ENCODE data around the gene C2orf42. TPM values are rescaled to one million over a fixed set of nuclear protein-coding genes. Genes with fewer than 3 reads are reported as not detected.
"Not testable (repeated sequence)": the region's sequence is repeated elsewhere in the genome, so short reads cannot be mapped to it uniquely, and the experiment has no call there.

C2orf42 gene
- total RNA-seq, 4 donors from 2014 or later: 6.3 to 10.1 (median 7.3) TPM

GRCh38 chr2:70141902-70142589, 48.8 kb downstream of the C2orf42 start:
- peak; percentile 67 to 89 for DNase-seq
- peak; percentile 63 for ATAC-seq
- Histone ChIP-seq H3K4me1 (peaks cover 19 to 20% of the 10 kb centered on the region in 2 donors), H3K9me3 (no peaks in the 10 kb centered on the region), H3K36me3 (no peaks in the 10 kb centered on the region), H3K27me3 (no peaks in the 10 kb centered on the region), H3K27ac (peak overlapping the region; percentile 95 to 100 (median 98)), H3K4me3 (peak overlapping the region; percentile 54 to 75 (median 64))
- intact Hi-C loops (cut with DNase I; ENCODE audit: low total_unique reads): loop anchor here (1.0 to 5.0 kb wide), 8 partner anchors 18 to 250 kb away; partner anchors contain the start of genes C2orf42, PCBP1, SNRNP27 and SNRPG
- TF ChIP-seq POLR2A (IDR thresholded peaks at IDR 0.05): peak; percentile 96
- TF ChIP-seq CTCF (IDR thresholded peaks at IDR 0.05 in 4 of 5, conservative IDR thresholded peaks at IDR 0.05 in 1 of 5): no peak
- in situ Hi-C loops (cut with MboI; ENCODE audit: low sequenced_read_pairs in 4 of 4): loop anchor here in 1 of 4 donors (5.0 kb wide), 1 partner anchor 230 kb away; no protein-coding TSS in a partner anchor

- Histone ChIP-seq H3K9me3 (no peaks in the 10 kb centered on the region), H3K4me1 (peaks cover 19 to 20% of the 10 kb centered on the region in 2 donors), H3K36me3 (no peaks in the 10 kb centered on the region), H3K27me3 (no peaks in the 10 kb centered on the region), H3K27ac (peak overlapping the region; percentile 95 to 100 (median 98)), H3K4me3 (peak overlapping the region; percentile 54 to 75 (median 64))
- ATAC-seq (peak; percentile 38 to 59), DNase-seq (peak; percentile 68 to 74)
- in situ Hi-C loops (cut with MboI; ENCODE audit: low sequenced_read_pairs in 4 of 4): loop anchor here in 1 of 4 donors (5.0 kb wide), 1 partner anchor 229 kb away; no protein-coding TSS in a partner anchor
- peak in 1 of 2 donors; percentile 42 for TF ChIP-seq POLR2A (IDR thresholded peaks at IDR 0.05)
- peak in 3 of 5 experiments; percentile 41 to 59 (median 58) for TF ChIP-seq CTCF (IDR thresholded peaks at IDR 0.05 in 4 of 5, conservative IDR thresholded peaks at IDR 0.05 in 1 of 5)
- intact Hi-C loops (cut with DNase I; ENCODE audit: low total_unique reads): loop anchor here (5.0 kb wide), 1 partner anchor 249 kb away; the partner anchor contains the start of gene SNRNP27
These were observed 49.5 kb downstream of the C2orf42 start for GRCh38 chr2:70141212-70141901.

- in situ Hi-C loops (cut with MboI; ENCODE audit: low sequenced_read_pairs in 4 of 4) (loop anchor here in 1 of 4 donors (5.0 kb wide), 1 partner anchor 228 kb away; no protein-coding TSS in a partner anchor), intact Hi-C loops (cut with DNase I; ENCODE audit: low total_unique reads) (loop anchor here (5.0 kb wide), 1 partner anchor 248 kb away; the partner anchor contains the start of gene SNRNP27)
- no peak overlapping the region for H3K4me3 ChIP-seq
- no peaks in the 10 kb centered on the region for H3K27me3 ChIP-seq
- H3K4me1 ChIP-seq: peaks cover 19 to 22% of the 10 kb centered on the region in 2 donors
- TF ChIP-seq CTCF (IDR thresholded peaks at IDR 0.05 in 4 of 5, conservative IDR thresholded peaks at IDR 0.05 in 1 of 5) (no peak), POLR2A (IDR thresholded peaks at IDR 0.05) (no peak)
- no peaks in the 10 kb centered on the region for H3K36me3 ChIP-seq
- ATAC-seq: no peak
- no peaks in the 10 kb centered on the region for H3K9me3 ChIP-seq
- DNase-seq: no peak
- peak overlapping the region; percentile 95 to 100 (median 98) for H3K27ac ChIP-seq
These were observed 50.0 kb downstream of the C2orf42 start for GRCh38 chr2:70140791-70141211.

- in situ Hi-C loops (cut with MboI; ENCODE audit: low sequenced_read_pairs in 4 of 4): loop anchor here in 1 of 4 donors (10.0 kb wide), 1 partner anchor 60 kb away; no protein-coding TSS in a partner anchor
- ATAC-seq; H3K9me3 ChIP-seq; H3K27me3 ChIP-seq; DNase-seq; intact Hi-C loops (cut with DNase I; ENCODE audit: low total_unique reads); H3K36me3 ChIP-seq; H3K4me3 ChIP-seq: not testable (repeated sequence)
- peaks cover 29 to 41% of the 10 kb centered on the region in 2 donors for H3K4me1 ChIP-seq
- peak overlapping the region; percentile 86 to 97 (median 91) for H3K27ac ChIP-seq
These were observed 56.4 kb downstream of the C2orf42 start for GRCh38 chr2:70134323-70134983.

Data from gastrocnemius medialis (tissue), 4 donors.